HG03378 (cell line): ENCODE measurements around the gene UCN3.

ENCODE experiments used
- ATAC-seq: cut with Tn5 transposase; IDR thresholded peaks from one replicate; pipeline ENCODE4 v1.9.1; 2021; ENCODE audit warnings: mild to moderate bottlenecking, moderate library complexity; ENCODE audit not compliant: unreplicated experiment

Gene UCN3

GRCh38 chr10:5364890-5365338 lies at the start of gene UCN3:
Gene UCN3, plus strand, starts transcription at chr10:5364966. Its CDS starts 8,755 bp downstream, at chr10:5373721.
- no peak for ATAC-seq

- no peak for ATAC-seq
Measured at GRCh38 chr10:5317547-5318107, 47.1 kb upstream of the UCN3 start.

- no peak for ATAC-seq
Measured at GRCh38 chr10:5318148-5318547, 46.6 kb upstream of the UCN3 start.

DNA sequence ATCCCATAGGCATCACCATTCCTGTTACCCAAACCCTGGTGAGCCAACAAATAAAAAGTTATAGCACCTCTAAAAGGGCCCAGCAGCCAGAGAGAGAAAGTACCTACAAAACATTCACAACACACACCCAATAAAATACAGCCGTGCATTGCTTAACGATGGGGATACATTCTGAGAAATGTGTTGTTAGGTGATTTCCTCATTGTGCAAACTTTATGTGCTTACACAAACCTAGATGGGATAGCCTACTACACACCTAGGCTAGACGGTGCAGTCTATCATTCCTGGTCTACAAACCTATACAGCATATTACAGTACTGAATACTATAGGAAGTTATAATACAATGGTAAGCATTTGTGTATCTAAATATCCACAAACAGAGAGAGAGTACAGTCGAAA lies 44.9 kb upstream of the UCN3 start:
- ATAC-seq, result no peak

DNA sequence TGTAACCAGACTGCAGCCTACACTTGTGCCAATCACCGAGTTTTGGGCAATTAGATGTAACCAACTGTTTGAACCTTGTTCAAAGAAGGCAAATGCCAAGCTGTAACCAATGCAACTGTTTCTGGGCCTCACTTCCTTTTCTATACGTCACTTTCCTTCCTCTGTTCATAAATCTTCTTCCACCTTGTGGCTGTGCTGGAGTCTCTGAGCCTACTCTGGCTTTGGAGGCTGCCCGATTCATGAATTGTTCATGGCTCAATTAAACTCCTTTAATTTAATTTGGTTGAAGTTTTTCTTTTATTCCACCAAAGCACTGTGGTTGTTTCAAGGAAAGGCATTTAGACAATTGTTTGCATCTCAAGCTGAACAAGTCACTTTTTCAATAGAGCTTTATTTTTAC lies 43.5 kb upstream of the UCN3 start:
- ATAC-seq, result no peak

- ATAC-seq, result no peak
Measured at GRCh38 chr10:5323446-5323845, 41.3 kb upstream of the UCN3 start.

DNA sequence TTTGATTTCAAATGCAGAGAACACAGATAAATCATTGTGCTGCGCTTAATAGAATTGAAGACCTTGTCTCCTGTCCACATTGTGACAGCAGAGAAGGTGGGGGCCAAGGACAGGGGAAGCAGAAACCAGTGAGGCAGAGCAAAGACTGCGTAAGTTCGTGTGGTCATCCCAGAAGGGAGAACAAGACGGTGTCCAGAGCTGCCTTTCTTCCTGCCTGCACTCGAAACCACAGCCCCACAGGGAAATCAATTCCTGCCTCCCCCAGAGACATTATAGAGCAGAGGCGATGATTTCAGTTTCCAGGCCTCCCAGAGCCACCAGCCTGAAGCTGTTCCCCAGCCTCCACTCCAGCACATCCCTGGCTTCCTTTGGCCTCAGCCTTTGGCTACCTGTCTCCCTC lies 39.7 kb upstream of the UCN3 start:
- ATAC-seq, result no peak

DNA sequence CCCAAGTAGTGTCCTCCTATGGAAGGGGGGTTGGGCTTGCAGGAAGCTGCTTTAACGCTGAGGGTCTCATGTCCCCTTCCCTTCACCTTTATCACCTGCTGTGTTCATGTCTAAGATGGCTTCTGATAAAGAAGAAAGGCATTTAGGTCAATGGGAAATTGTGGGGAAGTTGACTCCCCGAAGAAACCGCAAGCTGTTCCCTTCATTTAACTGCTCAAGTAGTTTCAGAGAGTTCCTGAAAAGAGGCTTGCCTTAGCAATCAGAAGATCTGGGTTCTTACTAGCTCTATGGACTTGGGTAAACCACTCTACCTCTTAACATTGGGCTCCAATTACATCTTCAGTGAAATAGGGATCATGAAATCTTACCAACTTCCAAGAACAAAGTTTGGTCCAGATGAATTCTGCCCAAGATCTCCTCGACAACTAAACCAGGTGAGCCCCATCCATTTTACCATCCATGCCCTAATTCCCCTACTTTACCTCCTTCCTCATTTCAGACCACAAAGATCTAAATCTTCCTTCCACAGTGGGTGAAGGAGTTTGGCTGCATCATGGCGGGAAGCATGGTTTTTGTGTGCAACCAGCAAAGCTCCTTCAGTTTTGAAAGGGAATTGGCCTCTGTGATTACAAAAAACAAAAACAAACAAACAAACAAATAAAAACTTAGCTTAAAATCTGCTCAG lies 30.4 kb upstream of the UCN3 start:
- no peak for ATAC-seq

DNA sequence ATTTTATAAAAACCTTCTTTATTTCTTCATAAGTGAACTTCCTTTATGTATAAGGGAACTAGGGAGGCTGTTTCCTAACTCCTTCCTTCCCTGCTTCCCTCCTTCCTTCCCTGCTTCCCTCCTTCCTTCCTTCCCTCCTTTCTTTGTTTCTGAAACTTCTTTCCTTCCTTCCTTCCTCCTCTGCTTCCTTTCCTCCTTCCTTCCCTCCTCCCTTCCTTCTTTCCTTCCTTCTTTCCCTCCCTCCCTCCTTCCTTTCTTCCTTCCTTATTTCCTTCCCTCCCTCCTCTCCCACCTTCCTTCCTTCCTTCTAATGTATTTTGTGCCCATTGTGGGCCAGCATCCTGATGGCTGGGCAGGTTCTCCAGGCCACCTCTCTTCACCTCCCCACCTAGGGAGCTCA lies 26.8 kb upstream of the UCN3 start:
- no peak for ATAC-seq

- no peak for ATAC-seq
Measured at GRCh38 chr10:5343092-5343491, 21.7 kb upstream of the UCN3 start.

- no peak for ATAC-seq
Measured at GRCh38 chr10:5343561-5343960, 21.2 kb upstream of the UCN3 start.

- no peak for ATAC-seq
Measured at GRCh38 chr10:5343979-5344378, 20.8 kb upstream of the UCN3 start.

DNA sequence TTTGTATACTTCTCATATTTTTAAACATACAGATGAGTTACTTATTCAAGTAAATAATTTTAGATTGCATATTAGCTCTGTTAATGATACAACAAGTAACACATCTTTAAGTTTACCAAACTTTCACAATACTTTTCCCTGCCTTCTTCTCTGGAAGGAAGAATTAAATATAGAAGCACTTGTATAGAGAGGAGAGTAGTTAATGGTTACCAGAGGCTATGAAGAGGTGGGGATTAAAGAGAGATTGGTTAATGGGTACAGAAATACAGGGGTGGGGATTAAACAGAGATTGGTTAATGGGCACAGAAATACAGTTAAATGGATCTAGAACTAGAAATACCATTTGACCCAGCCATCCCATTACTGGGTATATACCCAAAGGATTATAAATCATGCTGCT lies 20.0 kb upstream of the UCN3 start:
- no peak for ATAC-seq

DNA sequence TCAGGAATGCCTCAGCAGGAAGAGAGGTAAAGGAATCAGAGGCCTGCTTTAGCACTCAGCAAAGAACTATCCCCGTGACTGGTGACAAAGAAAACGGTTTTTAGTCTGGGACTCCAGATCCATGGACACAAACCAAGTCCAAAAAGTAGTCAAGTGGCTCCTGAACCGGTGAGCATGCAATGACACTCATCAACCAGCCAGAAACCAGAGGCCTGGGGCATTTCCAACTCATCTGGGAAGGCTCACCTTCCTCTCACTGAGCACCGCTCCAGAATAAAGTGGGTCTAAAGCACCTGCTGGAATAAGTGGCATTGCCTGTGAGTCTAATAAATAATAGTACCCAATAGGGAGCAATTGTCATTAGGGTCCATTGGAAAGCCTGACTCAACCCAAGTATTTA lies 17.9 kb upstream of the UCN3 start:
- ATAC-seq, result no peak

GRCh38 chr10:5349362-5349761 lies 15.4 kb upstream of the UCN3 start:
- no peak for ATAC-seq

- peak; percentile 63 for ATAC-seq
Measured at GRCh38 chr10:5354068-5354467, 10.7 kb upstream of the UCN3 start.

DNA sequence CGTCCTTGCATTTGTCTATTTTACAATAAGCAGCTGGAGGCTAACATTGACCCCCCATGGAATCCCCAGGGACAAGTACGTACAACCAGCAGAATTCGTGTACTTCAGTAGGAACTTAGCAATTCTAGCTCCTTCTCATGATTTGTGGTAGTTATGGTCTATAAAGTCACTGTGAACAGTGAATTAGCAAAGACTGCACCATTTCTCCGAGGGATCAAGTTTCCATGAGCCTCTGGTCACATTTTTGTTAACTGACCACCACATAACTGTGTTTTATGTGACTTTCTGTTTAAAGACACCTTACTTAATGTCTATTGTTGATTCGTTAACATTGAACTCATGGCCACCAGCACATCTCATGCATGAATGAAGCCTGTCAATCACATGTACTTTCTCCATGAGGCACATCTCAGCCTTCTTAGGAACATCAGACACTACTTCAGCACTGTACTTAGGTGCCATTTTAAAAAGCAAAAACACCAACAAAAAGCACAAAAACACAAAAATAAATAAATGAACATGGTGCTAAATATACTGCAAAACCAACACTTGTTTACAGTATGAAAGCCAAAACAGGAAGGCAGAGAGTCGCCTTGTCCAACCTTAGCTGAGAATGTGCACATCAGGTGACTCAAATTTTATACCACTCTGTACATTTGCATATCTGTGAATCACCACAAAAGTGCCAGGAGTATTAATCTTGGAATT lies 9.0 kb upstream of the UCN3 start:
- ATAC-seq, result no peak

GRCh38 chr10:5356302-5356763 lies 8.4 kb upstream of the UCN3 start:
- ATAC-seq, result no peak

- no peak for ATAC-seq
Measured at GRCh38 chr10:5360318-5360915, 4.3 kb upstream of the UCN3 start.

GRCh38 chr10:5361966-5362365 lies 2.8 kb upstream of the UCN3 start:
- no peak for ATAC-seq

- ATAC-seq, result no peak
Measured at GRCh38 chr10:5362873-5363272, 1.9 kb upstream of the UCN3 start.

DNA sequence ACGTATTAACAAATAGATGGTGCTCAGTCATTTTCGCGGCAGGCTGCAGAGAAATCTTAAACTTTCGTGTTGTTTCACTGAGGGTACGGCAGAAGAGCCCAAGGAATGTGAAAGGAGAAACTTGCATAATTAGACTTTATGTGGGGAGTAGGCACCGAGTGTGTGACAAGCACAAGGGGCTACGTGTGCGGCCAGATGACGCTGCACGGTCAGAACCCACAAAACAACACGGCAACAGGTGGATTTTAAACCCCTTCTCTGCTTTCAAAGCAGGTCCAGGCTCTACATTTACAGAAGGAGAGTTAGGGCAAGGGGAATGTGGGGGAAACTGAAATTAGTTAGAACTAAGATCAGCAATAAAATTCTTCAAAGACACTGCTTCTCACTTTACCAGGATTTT lies 392 bp upstream of the UCN3 start:
- no peak for ATAC-seq
